Activated T-cell treated with anti-CD3 and anti-CD28 coated beads, Interleukin-2, amount 50 U/mL, for 24 hours (primary cell): ENCODE measurements around the gene DHCR24.
A peak's percentile ranks its signal among the peaks of the same experiment; 100 is the strongest.

Experiments used
- DNase-seq: peaks from one replicate; pipeline ENCODE4 v3.0.0-alpha.2; 2020
- H3K27ac Mint-ChIP-seq: 2 replicates; pipeline ENCODE4 v1.8.0; 2020; ENCODE audit warnings: mild to moderate bottlenecking, mixed read lengths
- H3K27me3 Mint-ChIP-seq: 2 replicates; pipeline ENCODE4 v1.8.0; 2020; ENCODE audit warnings: mixed read lengths
- H3K36me3 Mint-ChIP-seq: 2 replicates; pipeline ENCODE4 v1.8.0; 2020; ENCODE audit warnings: low read depth, mixed read lengths
- H3K4me1 Mint-ChIP-seq: 2 replicates; pipeline ENCODE4 v1.8.0; 2020; ENCODE audit warnings: low read depth, mixed read lengths
- H3K4me3 Mint-ChIP-seq: 2 replicates; pipeline ENCODE4 v1.8.0; 2020; ENCODE audit warnings: mild to moderate bottlenecking, moderate library complexity, mixed read lengths
- H3K9me3 Mint-ChIP-seq: 2 replicates; pipeline ENCODE4 v1.8.0; 2020; ENCODE audit warnings: mixed read lengths

Gene DHCR24

DNA sequence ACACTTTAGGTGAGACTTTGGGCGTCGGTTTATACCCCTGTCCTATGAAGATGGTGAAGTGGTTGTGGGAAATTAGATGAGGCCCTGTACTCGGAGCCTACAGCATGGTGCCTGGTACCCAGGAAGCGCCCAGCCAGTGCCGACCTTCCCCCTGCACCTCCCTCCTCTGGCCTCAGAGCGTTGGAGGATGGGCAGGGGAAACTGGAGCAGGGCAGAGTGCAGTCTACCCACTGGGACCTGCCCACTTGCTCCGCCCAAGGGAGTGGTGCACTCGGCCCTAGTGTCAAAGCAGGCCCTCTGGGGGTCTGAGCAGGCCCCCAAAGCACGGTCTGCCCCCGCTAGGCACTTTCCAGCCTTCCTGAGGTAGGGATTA, 72.9 kb downstream of the DHCR24 start:
- Mint-ChIP-seq H3K27ac (no peak overlapping the region), H3K9me3 (no peaks in the 10 kb centered on the region), H3K4me3 (no peak overlapping the region), H3K4me1 (peaks cover 8% of the 10 kb centered on the region), H3K27me3 (no peaks in the 10 kb centered on the region), H3K36me3 (no peaks in the 10 kb centered on the region)
- no peak for DNase-seq

DNA sequence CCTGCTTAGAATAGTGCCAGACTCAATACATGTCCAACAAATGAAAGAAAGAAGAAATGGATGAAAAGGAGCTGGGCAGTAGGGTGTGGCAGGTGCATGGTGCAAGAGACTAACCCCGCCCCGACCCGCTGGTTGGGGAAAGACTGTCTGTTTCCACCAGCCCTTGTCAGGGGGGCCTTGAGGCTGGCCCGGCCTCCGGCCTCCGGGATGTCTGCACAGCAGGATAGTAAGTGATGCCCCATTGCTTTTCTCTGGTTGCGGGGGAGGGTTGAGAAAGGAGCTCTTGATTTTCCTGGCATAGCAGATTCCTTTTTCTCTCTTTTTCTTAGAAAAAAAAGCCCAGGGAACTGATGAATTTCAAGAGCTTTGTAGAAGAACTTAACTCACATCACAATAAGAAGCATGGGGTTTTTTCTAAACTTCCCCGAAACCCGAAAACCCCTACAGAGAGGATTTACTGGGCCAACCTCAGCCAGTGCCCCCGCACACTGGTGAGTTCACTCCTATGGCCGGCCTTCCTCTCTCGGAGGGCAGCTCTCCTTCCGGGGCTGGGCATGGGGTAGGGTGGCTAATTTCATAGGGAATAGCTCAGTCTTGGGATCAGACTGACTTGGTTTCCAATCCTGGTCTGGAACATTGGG, 73.4 kb downstream of the DHCR24 start:
- Mint-ChIP-seq H3K4me1 (peaks cover 8% of the 10 kb centered on the region), H3K27me3 (no peaks in the 10 kb centered on the region), H3K4me3 (no peak overlapping the region), H3K9me3 (no peaks in the 10 kb centered on the region), H3K27ac (no peak overlapping the region), H3K36me3 (no peaks in the 10 kb centered on the region)
- DNase-seq = no peak

DNA sequence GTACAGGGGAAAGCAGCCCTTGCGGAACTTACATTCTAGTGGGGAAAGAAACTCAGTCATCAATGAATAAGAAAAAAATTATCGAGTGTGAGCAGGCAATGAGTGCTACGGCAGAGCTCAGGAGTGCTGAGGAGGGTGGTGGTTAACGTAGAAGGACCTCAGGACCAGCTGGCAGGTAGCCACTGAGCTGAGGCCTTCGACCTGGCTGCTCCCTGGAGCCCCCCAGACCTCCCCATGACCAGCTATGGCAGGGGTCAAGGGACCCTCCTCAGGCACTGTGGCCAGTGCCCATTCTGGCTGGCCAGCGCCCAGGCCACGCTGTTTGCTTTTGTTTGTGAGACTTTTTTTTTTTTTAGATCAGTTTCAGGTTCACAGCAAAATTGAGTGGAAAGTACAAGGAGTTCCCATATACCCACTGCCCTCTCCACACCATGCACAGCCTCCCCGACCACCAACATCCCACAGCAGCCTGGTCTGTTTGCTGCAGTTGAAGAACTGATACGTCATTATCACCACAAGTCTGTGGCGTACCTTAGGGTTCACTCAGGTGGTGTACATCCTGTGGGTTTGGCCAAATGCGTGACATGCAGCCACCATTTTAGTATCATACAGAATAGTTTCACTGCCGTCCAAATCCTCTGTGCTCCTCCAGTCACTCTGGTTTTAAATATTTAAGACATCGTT, 74.1 kb downstream of the DHCR24 start:
- no peak overlapping the region for H3K4me3 Mint-ChIP-seq
- H3K9me3 Mint-ChIP-seq = no peaks in the 10 kb centered on the region
- H3K27me3 Mint-ChIP-seq = no peaks in the 10 kb centered on the region
- no peaks in the 10 kb centered on the region for H3K36me3 Mint-ChIP-seq
- DNase-seq = no peak
- H3K4me1 Mint-ChIP-seq = peaks cover 6% of the 10 kb centered on the region
- H3K27ac Mint-ChIP-seq = no peak overlapping the region

DNA sequence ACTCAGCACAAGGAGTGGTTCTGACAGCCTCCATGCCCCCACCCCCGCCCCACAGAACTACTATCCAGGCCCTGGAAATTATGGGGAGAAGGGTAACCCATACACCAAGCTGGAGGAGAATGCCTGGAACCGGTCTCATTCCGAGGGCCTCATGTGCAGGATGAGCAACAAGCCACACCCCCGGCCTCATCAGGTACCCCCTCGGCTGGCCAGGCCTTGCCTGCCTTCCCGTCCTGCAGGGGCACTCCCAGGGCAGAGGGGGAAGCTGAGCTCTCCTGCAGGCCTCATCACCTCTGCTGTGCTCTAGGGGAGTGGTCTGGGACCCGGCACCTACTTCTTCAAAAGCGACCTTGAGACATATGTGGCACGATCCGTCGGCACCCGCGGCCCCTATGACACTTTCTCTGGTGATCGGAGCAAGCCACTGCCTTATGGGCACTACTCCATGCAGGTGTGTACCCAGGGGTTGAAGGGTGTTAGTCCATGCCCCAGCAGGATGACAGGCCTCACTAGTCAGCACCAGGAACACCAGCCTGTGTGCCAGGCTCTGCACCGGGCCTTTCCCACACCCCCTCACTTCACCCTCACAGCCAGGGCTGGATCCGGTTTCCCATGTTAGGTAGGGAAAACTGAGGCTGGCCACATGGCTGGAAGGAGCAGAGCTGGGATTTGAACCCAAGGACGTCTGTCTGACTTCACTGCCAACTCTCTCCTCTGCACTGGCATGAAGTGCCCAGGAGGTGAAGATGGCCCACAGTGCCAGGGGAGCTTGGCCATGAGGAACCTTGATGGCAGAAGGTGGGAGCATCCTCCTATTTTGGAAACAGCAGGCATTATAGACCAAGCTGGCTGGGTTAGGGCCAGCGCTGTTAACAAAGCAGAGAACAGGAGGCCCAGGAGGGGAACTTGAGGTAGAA, 75.0 kb downstream of the DHCR24 start:
- no peak for DNase-seq
- no peak overlapping the region for H3K4me3 Mint-ChIP-seq
- no peaks in the 10 kb centered on the region for H3K27me3 Mint-ChIP-seq
- no peak overlapping the region for H3K27ac Mint-ChIP-seq
- H3K36me3 Mint-ChIP-seq = no peaks in the 10 kb centered on the region
- H3K9me3 Mint-ChIP-seq = no peaks in the 10 kb centered on the region
- H3K4me1 Mint-ChIP-seq = peaks cover 11% of the 10 kb centered on the region

DNA sequence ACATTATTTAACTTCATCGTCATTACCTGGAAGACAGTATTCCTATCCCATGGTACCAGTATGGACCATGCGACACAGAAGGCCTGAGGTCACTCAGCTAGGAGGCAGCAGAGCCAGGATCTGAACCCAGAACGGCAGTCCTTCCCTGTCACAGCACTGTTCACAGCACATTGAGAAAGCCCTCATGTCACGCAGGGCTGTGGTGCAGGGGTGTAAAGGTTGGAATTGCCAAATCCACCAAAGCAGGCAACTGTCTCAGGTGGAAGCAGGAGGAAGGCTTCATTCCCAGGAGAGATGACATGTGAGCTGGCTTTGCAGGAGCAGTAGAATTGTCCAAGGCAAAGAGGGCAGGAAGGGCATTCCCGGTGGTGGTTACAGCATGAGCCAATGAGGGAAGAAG, 75.9 kb downstream of the DHCR24 start:
- Mint-ChIP-seq H3K9me3 (no peaks in the 10 kb centered on the region), H3K27me3 (no peaks in the 10 kb centered on the region), H3K4me3 (no peak overlapping the region), H3K27ac (no peak overlapping the region), H3K36me3 (no peaks in the 10 kb centered on the region), H3K4me1 (peaks cover 12% of the 10 kb centered on the region)
- no peak for DNase-seq

DNA sequence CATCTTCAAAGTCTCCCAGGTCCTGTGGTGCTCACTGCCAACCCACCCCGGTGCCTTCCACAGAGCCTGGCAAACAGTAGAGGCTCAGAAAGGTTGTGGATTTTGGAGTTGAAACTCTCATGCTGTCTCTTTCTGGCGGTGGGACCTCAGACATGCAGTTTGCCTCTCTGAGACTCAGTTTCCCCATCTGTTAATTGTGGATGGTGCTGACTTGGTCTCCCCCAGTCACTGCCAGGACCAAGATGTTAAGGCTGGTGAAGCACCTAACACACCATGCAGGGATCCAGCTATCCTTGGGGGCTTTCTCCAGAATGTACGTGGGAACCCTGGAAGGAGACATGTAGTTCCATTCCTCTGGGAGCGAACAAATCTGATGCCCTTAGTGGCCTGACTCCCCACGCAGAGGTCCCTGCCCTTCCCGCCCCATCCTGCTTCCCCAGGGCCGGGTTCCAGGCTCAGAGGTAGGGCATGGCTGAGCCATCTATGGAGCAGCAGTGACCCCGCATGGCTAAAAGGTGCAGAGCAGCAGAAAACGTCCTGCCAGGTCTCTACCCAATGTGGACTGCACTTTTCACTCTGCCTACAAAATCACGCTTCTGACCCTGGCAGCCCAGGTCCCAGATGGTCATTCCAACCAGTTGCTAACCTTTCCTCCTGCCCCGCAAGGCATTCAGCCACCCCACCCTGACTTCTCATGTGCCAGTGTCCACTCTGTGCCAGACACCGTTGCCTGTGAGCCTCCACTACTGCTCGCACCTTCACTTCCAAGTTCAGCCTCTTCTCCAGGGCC, 76.6 kb downstream of the DHCR24 start:
- Mint-ChIP-seq H3K36me3 (no peaks in the 10 kb centered on the region), H3K4me3 (no peak overlapping the region), H3K27ac (no peak overlapping the region), H3K27me3 (no peaks in the 10 kb centered on the region), H3K4me1 (peaks cover 15% of the 10 kb centered on the region), H3K9me3 (no peaks in the 10 kb centered on the region)
- peak; percentile 84 for DNase-seq

DNA sequence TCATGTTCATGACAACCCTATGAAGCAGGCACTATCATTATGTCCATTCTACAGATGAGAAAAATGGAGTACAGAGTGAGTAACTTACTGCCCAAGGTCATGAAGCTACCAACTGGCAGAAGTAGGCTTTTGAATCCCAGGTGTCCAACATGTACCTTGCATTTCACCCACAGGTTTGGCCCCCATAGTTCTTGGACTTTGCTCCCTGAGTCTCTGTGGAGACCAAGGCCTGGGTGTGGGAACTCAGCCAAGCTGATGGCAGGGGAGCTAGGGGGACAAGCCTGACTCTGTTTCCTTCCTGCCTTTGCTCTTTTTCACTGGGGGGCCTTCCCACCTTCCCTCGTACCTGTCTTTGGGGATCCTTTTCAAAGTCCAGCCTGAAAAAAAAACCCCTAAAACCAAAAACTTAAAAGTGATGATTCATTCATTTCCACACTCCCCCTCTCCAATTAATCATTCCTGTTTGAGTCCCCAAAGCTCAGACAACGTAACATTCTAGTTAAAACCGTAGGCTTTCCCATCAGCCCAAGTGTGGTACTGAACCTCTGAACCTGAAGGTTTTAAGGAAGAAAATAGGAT, 77.4 kb downstream of the DHCR24 start:
- Mint-ChIP-seq H3K9me3 (no peaks in the 10 kb centered on the region), H3K27ac (no peak overlapping the region), H3K27me3 (no peaks in the 10 kb centered on the region), H3K4me3 (no peak overlapping the region), H3K36me3 (no peaks in the 10 kb centered on the region), H3K4me1 (peaks cover 22% of the 10 kb centered on the region)
- DNase-seq = no peak

DNA sequence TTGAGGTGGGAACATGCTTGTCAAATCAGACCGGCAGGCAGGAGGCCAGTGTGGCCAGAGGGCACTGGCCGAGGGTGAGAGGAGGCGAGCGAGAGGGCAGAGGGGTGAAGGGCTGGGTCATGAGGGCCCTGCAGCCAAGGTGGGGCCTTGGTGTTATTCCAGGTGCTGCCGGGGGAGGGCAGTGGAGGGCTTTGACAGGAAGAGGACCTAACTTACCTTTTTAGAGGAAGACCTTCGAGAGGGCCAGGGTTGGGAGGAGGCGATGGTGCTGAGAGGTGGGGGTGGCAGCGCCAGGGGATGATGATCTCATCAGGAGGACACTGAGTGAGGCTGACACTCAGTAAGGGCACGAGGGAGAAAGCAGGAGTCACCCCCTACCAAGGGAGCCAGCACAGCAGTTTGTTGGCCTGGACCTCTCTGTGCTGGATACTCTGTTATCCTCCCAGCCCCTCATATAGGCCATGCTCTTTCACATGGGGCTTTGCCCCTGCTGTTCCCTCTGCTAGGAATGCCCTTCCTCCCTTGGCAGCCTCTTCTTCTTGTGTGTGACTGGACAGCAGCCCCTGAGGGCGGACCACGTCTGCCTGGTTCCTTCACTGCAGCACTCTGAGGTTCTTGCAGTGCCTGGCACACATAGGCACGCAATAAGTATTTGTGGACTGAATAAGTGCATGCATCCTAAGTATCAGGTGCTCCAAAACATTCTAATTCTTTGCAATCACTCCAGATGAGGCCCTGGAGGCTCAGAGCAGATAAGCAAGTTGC, 78.4 kb downstream of the DHCR24 start:
- DNase-seq = no peak
- Mint-ChIP-seq H3K27me3 (no peaks in the 10 kb centered on the region), H3K4me1 (peaks cover 32% of the 10 kb centered on the region), H3K4me3 (no peak overlapping the region), H3K27ac (no peak overlapping the region), H3K36me3 (no peaks in the 10 kb centered on the region), H3K9me3 (no peaks in the 10 kb centered on the region)

DNA sequence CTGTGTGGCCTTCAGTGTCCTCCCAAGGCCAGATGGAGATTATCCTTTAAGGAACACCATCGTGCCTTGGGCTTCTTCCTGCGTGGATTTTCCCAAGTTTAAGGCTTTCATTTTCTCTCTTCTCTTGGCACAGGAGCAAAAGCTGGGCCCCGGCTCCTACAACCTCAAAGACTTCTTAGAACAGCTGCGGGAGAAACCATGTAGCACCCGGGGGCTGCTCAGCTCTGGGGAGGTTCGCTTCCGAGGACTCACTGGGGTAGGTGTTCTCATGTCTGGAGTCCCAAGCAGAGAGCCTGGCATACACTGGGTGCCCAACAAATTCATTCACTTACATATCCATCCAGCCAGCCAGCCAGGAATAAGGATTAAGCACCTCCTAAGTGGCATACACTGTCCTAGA, 79.2 kb downstream of the DHCR24 start:
- Mint-ChIP-seq H3K36me3 (no peaks in the 10 kb centered on the region), H3K4me1 (peaks cover 33% of the 10 kb centered on the region), H3K4me3 (no peak overlapping the region), H3K27me3 (no peaks in the 10 kb centered on the region), H3K27ac (peak overlapping the region; percentile 33), H3K9me3 (no peaks in the 10 kb centered on the region)
- no peak for DNase-seq

DNA sequence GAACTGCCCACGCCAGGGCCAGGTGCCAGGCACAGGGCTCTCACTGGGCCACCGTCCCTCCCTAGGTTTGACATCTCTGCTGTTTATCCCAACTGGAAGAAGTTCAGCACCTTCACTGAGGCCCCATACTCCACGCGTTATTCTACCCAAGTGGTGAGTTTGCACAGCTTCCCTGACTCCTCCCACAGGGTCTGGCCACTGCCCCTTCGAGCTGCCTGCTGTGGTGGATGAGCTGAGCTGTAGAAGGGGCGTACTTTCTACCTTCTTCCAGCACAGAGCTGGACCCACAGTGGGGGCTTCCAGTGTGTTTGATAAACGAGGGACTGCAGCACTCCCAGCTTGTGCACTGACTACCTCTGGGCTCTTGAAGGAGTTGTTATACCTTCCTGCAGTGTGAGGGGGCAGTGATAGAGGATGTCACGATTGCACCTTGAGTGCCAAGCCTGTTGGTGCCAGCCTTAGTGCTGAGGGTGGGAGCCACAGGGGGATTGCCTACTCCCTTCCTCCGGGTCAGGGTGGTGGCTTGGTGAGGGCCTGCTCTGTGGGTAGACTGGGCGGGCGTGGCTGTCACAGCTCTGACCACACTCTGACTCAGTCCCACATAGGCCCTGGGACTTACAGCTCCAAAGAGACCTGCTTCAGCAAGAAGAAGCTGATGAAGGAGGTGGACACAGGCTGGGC, 79.9 kb downstream of the DHCR24 start:
- Mint-ChIP-seq H3K9me3 (no peaks in the 10 kb centered on the region), H3K36me3 (no peaks in the 10 kb centered on the region), H3K27me3 (no peaks in the 10 kb centered on the region), H3K4me1 (peaks cover 33% of the 10 kb centered on the region), H3K4me3 (no peak overlapping the region), H3K27ac (no peak overlapping the region)
- DNase-seq = peak; percentile 42

DNA sequence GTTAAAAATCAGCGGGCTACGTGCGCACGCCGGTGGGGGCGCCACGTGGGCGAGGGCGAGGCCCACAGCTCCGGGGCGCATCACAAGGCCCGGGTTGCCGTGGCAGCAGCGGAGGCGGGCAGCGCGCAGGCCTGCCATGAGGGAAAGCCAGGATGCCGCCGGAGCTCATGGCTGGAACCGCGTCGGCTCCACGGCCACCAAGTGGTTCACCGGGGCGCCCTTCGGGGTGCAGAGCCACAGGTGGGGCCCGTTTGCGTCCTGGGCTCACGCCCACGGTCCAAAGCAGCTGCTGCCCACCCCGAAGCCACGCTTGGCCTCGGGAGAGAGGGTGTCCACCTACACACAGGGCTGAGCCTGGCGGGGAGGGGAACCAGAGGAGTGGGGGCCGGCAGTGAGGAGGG, 81.0 kb downstream of the DHCR24 start:
- Mint-ChIP-seq H3K27me3 (no peaks in the 10 kb centered on the region), H3K27ac (no peak overlapping the region), H3K4me1 (peaks cover 42% of the 10 kb centered on the region), H3K36me3 (no peaks in the 10 kb centered on the region), H3K9me3 (no peaks in the 10 kb centered on the region), H3K4me3 (no peak overlapping the region)
- DNase-seq = no peak

DNA sequence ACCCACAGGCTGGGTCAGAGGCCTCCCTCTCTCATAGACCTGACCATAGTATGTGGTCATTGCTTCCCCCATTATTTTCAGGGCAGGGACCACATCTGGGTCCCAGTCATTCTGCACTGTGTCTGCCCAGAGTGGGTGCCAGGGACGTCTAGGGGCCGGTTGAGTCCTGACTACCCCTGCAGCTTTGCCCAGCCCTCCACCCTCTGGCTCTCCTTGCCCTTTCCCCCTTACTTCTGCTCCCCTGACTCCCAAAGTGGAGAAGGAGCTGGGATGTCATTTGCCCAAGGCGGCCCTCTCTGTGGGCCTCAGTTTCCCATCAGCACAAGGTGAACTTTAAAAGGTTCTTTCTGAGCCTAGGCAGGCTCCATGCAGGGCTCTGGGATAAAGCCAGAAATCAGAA, 81.5 kb downstream of the DHCR24 start:
- no peaks in the 10 kb centered on the region for H3K27me3 Mint-ChIP-seq
- no peaks in the 10 kb centered on the region for H3K9me3 Mint-ChIP-seq
- H3K36me3 Mint-ChIP-seq = no peaks in the 10 kb centered on the region
- peaks cover 42% of the 10 kb centered on the region for H3K4me1 Mint-ChIP-seq
- DNase-seq = no peak
- H3K4me3 Mint-ChIP-seq = no peak overlapping the region
- H3K27ac Mint-ChIP-seq = no peak overlapping the region

DNA sequence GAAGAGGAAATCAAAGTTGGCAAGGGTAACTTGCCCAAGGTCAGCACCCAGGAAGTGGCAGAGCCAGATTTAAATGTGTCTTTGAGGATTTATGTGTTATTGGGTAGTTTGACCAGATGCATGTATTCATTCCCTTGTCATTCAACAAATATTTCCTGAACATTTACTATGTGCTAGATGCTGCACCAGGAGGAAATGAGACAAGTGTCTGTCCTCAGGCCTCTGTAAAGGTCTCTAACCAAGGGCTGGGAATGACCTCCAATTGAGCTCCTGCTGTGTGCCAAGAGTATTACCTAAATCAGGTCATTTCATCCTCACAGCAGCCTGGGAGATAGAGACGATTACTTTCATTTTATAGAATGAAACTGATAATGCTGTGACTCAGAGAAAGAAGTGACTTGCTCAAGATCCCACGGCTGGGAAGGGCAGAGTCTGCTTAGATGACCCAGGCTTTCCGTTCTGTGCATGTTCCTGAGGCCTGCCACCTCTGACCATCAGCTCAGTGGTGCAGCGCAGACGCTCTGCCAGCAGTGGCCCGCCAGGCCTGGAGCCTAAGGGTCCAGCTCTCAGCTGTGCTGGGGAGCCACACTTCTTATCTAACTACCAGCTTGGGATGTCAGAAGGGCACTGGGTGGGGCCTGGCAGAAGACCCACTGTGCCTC, 82.4 kb downstream of the DHCR24 start:
- no peak overlapping the region for H3K4me3 Mint-ChIP-seq
- peaks cover 49% of the 10 kb centered on the region for H3K4me1 Mint-ChIP-seq
- no peaks in the 10 kb centered on the region for H3K36me3 Mint-ChIP-seq
- H3K27ac Mint-ChIP-seq = peak overlapping the region; percentile 78
- H3K9me3 Mint-ChIP-seq = no peaks in the 10 kb centered on the region
- no peaks in the 10 kb centered on the region for H3K27me3 Mint-ChIP-seq
- DNase-seq = peak; percentile 39
